GM12874 (cell line): ENCODE data around the gene RELN.

ENCODE experiments used
- TF ChIP-seq, protein P1 (sequence below): IDR thresholded peaks from 2 replicates; pipeline ENCODE4 v1.5.1; 2011; ENCODE audit warnings: low read depth, mild to moderate bottlenecking, control low read depth, low read length, moderate library complexity; ENCODE audit not compliant: insufficient read depth

RELN gene

DNA sequence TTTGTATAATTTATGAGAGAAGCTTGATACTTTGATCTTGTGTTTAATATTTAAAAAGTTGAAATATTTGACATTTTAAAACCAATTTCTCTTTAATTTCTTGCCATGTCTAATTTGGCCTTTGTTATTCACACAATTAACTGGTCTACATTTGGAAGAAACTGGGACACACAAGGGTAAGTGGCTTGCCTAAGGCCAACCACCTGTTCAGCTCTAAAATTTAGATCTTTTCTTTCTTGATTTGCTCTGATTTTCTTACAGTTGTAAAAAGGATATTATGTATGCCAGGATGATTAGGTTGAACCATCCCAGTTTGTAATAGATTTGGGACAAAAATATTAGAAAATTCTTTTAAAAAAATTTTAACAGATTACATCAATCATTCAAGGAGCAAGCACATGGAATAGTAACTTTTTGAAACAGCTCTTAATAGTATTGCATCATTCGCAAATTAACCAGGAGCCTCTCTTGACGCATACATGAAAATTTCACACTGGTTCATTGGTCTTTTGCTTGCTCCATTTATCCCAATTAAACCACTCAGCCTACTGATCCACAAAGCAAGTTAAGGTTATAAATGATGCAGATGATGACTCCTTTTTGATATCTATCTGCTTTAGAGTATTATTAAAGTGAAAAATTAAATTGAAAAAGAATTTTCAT, 321.0 kb downstream of the RELN start:
- TF ChIP-seq, protein P1, sequence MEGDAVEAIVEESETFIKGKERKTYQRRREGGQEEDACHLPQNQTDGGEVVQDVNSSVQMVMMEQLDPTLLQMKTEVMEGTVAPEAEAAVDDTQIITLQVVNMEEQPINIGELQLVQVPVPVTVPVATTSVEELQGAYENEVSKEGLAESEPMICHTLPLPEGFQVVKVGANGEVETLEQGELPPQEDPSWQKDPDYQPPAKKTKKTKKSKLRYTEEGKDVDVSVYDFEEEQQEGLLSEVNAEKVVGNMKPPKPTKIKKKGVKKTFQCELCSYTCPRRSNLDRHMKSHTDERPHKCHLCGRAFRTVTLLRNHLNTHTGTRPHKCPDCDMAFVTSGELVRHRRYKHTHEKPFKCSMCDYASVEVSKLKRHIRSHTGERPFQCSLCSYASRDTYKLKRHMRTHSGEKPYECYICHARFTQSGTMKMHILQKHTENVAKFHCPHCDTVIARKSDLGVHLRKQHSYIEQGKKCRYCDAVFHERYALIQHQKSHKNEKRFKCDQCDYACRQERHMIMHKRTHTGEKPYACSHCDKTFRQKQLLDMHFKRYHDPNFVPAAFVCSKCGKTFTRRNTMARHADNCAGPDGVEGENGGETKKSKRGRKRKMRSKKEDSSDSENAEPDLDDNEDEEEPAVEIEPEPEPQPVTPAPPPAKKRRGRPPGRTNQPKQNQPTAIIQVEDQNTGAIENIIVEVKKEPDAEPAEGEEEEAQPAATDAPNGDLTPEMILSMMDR = no peak

DNA sequence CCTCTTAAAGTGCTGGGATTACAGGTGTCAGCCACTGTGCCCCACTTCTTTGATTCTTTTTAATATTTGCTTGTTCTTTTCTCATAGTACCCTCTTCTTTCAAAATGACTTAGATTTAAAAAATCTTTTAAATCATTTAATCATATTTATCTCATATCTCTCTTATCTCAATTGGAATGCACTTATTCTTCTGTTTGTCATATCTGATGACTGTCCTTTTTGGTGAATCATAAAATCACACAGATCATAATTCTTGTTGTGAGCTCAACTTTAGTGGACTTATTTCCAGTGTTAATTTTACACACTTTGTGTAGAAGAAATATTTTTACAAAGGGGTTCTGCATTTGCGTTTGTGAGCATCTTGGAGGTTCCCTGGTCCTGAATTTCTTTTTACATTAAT, 323.1 kb downstream of the RELN start:
- TF ChIP-seq, protein P1 = no peak

DNA sequence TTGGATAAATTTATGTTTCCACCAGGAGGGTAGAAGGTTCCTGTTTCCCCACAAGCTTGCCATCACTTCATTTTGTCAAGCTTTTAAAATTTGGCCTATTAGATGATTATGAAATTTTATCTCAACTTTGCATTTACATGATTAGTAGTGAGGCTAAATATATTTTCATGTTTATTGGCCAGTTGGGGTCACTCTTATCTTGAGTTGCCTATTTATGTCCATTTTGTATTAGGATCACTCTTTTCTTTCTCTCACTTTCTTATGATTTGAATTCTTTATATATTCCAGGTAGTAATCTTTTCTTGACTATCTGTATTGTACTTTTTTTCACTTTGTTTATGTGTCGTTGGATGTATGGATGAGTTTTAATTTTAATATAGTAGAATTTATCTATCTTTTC, 324.9 kb downstream of the RELN start:
- TF ChIP-seq, protein P1 = no peak

DNA sequence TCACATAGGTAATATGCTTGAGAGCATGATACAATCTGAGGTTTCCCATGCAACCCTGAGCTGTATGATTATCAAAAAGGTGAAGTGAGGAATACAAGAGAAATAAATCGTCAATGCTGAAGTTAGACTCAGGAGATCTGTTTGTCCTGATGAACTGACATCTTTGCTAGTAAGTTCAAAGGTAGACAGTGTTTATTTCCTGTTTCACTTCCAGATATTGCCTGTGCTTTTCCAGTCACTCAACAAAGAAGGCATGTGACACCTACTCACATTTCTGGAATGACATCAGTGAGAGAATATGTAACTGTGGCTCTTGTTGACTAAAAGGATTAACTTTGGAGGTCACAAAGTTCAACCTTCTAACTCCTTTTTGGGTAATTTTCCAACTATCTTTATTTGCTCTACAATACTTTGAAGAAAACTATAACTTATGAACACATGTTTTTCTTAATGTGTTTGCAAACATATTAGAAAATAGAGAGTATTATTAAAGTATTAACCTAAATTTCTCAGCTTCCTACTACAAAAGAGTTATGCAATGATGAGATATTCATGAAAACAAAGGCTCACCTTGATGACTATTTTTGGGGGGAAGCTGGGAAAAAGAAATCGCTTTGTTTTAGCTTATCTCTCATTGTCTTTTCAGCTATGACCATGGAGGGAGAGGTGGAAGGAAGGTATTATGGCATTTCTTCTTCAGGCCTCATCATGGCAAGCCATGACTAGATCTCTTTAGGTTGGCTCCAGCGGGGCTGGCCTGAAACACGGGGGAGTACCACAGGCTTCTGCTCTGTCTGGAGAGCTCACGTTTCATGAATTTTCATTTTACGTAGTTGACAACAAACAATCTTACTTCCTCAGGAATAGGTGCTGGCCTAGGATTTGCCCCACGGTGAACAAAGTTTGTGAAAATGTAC, 328.7 kb downstream of the RELN start:
- TF ChIP-seq, protein P1 = no peak

DNA sequence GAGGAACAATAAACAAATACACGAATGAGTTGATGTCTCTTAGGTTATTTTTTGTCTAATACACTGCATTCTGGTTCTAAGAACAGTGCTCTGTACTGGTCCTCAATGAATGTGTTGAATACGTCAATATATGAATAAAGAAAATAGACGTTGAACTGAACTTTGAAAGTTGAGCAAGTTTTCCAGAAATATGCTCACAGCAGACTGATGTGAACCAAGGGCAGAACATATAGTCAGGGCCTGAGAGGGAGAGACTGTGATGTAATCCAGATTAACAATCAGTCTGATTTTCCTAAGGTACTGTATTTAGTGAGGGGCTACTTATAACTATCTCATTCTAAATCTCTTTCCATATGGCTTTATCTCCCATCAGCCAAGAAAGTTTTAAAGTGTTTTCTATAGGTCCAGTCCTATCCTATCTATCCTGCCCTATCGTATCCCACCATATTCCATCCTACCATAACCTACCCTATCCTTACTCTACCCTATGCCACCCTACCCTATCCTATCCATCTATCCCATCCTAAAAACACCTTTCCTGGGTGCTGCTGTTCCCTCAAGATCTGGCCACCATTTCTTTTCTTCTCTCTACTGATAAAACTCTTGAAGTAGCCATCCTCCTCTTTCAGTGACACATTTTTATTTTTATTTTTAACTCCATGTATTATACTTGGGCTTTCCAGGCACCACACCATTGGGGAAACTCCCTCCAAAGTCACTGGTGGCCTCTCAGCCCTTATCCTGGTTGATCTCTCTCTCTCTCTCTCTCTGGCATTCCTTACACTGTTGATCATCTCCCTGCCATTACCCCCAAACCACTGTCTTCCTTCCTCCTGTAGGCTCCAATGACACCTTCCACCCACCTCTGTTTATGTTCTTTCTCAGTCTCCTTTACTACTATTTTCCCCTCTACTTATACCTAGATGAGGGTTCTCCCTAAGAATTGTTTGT, 331.1 kb downstream of the RELN start:
- TF ChIP-seq, protein P1 = no peak

DNA sequence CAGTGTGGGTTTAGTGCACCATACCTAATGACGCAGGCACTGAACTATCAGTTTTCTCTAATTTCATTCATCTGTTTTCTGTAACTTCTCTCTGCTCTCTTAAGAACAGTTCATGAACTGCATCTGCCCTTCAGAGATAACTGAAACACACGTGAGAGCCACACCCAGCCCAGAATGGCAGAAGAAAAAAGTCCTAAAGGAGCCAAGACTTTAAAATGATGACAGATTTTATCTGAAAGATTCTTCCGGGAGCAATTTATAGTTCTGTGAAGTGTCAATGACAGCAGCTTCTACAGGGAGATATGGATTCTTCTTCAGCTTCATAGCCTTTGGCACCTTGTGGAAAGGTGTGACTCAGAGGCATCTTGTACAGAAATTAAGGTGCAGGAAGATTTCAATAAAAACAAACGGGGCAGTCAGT, 332.0 kb downstream of the RELN start:
- TF ChIP-seq, protein P1 = no peak

DNA sequence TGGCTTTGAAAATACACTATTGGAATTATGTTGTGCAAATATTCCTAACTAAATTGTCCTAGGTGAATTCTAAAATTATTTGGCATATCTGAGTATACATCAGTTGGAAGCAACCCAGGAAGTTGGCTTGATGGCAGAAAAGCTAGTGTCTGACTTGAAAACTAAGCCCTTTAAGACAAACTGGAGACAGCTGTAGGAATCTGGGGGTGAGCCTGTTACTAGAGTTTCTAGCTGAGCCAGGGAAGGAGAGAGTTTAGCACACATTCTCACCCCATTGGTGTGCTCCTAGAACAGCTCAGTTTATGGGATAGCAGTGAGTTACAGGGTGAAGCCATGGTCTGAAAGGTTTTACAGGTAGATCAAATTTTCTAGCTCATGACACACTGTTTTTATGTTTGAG, 333.2 kb downstream of the RELN start:
- TF ChIP-seq, protein P1 = no peak
